Transverse colon (tissue), 4 donors: Measurements from ENCODE around the gene MED12L.

Experiments
- CTCF ChIP-seq, 5 experiments: fragments of 200-600 bp in 3 of 5; fragments of 450-650 bp in 2 of 5; sonication (generic) in 3 of 5; IDR thresholded peaks; 1 replicate in 2 of 5; 2 replicates in 3 of 5; pipeline ENCODE4 v1.5.1; 2016 to 2017; ENCODE audit warnings: antibody characterized with exemption in 5 of 5, inconsistent platforms in 3 of 5, mild to moderate bottlenecking in 2 of 5, moderate library complexity in 1 of 5
- EP300 ChIP-seq: sonication (generic); formaldehyde crosslinking; IDR thresholded peaks from one replicate; pipeline ENCODE4 v1.6.1; 2017; ENCODE audit warnings: antibody characterized with exemption, low read depth
- POLR2AphosphoS5 ChIP-seq, 3 donors: sonication (generic); formaldehyde crosslinking; IDR thresholded peaks; one replicate each; pipeline ENCODE4 v1.6.1; 2016; ENCODE audit warnings: antibody characterized with exemption in 3 of 3

GRCh38 chr3:151330379-151330778 is 244.9 kb downstream of the MED12L start:
- TF ChIP-seq CTCF (IDR thresholded peaks at IDR 0.05) (no peak), POLR2AphosphoS5 (IDR thresholded peaks at IDR 0.05) (no peak), EP300 (no peak)
